Stimulated activated naive CD4-positive, alpha-beta T cell (primary cell): ENCODE data around the gene SLC35B2.
A peak's percentile ranks its signal among the peaks of the same experiment; 100 is the strongest.

Experiments
- DNase-seq, 6 experiments: peaks; one replicate each; lab custom pipeline; 2025; lab: John Stamatoyannopoulos, UW

SLC35B2 gene

DNA sequence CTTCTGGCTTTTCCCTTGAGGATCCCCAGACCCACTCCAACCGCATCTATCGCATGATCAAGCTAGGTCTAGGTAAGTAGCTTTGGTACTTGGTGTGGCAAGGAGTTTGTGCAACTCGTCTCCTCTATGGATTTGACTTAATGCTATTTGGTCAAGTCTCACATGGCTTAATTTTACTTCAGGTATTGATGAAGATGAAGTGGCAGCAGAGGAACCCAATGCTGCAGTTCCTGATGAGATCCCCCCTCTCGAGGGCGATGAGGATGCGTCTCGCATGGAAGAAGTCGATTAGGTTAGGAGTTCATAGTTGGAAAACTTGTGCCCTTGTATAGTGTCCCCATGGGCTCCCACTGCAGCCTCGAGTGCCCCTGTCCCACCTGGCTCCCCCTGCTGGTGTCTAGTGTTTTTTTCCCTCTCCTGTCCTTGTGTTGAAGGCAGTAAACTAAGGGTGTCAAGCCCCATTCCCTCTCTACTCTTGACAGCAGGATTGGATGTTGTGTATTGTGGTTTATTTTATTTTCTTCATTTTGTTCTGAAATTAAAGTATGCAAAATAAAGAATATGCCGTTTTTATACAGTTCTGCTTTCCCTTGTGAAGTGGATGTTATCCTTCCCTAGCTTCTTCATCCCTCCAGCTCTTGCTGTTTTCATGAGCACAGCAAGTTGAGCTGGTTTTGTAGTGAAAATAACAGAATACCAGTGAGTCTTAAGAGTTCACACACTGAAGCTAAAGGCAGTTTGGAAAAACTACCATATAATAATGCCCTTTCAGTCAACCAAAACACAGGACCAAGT, 3.8 kb downstream of the SLC35B2 start:
- DNase-seq: peak; percentile 16 to 57 (median 43)

DNA sequence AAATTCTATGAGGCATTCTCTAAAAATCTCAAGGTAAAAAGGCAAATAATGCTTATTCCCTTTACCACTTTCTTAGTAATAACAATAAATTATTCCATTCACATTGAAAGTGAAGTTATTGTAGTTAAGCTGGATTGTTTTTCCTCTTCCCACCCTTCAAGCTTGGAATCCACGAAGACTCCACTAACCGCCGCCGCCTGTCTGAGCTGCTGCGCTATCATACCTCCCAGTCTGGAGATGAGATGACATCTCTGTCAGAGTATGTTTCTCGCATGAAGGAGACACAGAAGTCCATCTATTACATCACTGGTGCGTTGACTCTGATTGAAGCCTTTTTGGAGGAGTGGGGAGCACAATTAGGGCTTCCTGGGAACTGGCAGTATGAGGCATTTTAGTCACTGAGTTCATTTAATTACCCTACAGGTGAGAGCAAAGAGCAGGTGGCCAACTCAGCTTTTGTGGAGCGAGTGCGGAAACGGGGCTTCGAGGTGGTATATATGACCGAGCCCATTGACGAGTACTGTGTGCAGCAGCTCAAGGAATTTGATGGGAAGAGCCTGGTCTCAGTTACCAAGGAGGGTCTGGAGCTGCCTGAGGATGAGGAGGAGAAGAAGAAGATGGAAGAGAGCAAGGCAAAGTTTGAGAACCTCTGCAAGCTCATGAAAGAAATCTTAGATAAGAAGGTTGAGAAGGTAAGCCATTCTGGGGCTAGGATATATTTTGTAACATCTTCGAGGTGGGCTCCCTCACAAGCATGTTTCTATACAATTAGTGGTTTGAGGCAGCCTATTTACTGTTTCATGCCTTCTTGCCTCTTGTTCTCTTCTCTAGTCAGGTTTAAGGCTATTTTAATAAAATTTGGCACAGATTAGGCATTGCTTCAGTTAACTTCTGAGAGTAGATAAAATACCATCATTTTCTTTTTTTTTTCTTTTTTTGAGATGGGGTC, 5.5 kb downstream of the SLC35B2 start:
- DNase-seq: no peak

DNA sequence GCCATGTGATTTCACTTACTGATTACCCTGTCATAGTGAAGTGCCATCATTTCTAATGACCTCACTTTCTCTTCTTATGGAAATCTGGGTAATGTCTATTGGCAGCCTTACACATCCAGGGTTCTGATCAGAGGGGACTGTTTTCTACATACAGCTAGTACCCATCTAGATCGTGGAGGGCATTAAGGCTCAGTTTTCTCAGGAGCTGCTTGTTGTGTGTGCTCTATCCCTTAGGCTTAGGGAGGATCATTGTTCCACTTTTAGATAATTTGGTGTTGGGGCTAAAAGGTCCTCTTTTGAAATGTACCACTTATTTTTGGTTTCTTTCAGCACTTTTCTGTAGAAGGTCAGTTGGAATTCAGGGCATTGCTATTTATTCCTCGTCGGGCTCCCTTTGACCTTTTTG, 6.6 kb downstream of the SLC35B2 start:
- no peak for DNase-seq

DNA sequence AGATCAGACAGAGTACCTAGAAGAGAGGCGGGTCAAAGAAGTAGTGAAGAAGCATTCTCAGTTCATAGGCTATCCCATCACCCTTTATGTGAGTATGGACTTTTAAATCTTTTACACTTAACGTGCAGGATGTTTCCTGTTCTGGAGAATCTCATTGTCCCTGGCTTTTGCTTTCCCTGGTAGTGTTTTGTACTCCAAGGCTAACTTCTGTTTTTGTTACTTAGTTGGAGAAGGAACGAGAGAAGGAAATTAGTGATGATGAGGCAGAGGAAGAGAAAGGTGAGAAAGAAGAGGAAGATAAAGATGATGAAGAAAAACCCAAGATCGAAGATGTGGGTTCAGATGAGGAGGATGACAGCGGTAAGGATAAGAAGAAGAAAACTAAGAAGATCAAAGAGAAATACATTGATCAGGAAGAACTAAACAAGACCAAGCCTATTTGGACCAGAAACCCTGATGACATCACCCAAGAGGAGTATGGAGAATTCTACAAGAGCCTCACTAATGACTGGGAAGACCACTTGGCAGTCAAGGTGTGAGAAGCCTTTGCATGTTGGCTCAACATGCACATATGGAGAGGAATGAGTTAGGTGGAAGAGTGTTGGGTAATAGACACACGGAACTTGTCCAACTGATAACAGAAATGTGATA, 7.1 kb downstream of the SLC35B2 start:
- DNase-seq: no peak

DNA sequence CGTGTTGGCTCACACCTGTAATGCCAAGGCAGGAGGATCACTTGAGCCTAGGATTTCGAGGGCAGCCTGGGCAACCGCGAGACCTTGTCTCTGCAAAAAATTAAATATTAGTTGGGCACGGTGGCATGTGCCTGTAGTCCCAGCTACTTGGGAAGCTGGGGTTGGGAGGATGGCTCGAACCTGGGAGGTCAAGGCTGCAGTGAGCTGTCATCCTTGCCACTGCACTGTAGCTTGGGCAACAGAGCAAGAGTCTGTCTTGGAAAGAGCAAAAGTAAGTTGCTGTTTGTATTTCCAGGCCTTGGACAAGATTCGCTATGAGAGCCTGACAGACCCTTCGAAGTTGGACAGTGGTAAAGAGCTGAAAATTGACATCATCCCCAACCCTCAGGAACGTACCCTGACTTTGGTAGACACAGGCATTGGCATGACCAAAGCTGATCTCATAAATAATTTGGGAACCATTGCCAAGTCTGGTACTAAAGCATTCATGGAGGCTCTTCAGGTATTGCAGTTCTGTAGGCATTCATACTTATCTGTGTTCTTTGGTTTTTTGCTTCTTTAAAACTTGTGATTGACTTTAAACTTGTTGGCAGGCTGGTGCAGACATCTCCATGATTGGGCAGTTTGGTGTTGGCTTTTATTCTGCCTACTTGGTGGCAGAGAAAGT, 8.1 kb downstream of the SLC35B2 start:
- no peak for DNase-seq

DNA sequence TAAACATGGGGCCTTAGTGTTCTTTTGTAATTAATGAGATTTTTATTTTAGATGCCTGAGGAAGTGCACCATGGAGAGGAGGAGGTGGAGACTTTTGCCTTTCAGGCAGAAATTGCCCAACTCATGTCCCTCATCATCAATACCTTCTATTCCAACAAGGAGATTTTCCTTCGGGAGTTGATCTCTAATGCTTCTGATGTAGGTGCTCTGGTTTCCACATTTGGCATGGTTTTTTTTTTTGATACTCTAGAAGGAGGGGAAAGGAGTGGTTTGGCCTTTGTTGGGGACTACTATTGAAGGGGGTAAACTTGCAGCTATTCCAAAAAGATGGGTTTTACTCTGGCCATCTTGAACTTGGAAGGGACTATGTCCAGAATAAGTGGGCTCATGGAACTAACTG, 8.7 kb downstream of the SLC35B2 start:
- DNase-seq: no peak

DNA sequence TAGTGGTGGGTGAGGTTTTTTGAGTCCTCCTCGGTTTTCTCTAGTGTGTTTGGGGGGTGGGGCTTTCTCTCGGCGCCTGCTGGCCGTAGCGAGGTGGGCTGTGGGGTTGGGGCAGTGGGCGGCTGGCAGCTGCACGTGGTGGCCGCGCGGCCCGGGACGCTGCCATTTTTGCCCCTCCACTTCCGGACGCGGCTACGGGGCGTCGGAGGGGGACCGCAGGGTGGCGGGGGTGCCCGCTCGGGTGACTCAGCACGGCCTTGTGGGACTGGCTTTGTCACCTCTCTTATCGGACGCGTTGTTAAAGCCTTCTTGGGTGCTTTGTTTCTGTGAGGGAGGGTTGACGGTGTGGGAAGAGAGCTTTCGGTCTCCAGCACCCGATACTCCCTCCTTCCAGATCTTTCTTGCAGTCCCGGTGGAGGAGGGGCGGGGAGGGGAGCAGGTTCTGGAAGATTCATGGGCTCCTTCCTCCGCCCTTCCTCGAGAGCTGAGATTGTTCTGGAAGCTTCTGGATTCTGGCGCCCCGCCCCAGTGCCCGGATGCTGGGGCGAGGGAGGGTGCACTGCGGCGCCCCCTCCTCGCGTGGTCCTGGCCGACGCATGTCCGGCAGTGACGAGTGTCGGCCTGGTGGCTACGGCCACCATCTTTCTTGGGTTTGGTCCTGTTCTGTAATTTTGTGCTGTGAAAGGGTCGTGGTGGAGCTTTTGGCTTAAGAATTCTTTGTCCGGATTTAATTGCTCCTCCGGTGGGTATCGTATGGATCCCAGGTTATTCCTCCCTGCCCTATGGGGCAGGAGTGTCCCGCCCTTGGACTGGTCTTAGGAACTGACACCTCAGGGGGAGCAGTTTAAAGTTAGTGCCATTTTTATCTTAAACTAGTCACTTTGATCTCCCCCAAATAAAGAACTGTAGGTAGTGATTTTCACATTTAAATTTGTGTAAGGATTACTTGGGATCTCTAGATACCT, 9.7 kb downstream of the SLC35B2 start:
- DNase-seq: peak; percentile 69 to 91 (median 80)

DNA sequence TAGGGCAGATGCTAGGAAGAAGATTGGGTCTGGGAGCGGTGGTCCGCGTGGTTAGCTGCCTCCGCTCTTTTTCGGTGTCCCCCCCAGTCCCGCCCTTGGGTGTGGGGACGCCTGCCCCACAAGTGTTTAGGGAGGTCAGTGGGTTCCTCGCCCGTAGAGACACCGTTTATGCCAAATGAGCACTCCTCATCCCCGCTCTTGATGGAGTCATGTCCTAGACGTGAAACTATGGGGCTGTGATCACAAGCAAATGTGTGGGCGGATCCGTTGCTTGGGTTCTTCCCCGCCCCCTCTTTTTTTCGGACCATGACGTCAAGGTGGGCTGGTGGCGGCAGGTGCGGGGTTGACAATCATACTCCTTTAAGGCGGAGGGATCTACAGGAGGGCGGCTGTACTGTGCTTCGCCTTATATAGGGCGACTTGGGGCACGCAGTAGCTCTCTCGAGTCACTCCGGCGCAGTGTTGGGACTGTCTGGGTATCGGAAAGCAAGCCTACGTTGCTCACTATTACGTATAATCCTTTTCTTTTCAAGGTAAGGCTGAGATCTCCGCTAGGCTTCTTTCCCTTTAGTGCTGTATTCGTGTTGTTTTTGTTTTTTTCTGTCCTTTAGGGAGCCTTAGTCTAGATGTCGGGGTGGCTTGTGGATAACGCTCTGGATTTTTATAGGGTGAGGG, 10.5 kb downstream of the SLC35B2 start, which contains the start of gene HSP90AB1:
TSS of gene HSP90AB1 (plus strand) at position 439 of the 675 bp plus-strand sequence. CDS start 1,529 bp downstream, outside the sequence.
- DNase-seq: peak; percentile 92 to 97 (median 96)

DNA sequence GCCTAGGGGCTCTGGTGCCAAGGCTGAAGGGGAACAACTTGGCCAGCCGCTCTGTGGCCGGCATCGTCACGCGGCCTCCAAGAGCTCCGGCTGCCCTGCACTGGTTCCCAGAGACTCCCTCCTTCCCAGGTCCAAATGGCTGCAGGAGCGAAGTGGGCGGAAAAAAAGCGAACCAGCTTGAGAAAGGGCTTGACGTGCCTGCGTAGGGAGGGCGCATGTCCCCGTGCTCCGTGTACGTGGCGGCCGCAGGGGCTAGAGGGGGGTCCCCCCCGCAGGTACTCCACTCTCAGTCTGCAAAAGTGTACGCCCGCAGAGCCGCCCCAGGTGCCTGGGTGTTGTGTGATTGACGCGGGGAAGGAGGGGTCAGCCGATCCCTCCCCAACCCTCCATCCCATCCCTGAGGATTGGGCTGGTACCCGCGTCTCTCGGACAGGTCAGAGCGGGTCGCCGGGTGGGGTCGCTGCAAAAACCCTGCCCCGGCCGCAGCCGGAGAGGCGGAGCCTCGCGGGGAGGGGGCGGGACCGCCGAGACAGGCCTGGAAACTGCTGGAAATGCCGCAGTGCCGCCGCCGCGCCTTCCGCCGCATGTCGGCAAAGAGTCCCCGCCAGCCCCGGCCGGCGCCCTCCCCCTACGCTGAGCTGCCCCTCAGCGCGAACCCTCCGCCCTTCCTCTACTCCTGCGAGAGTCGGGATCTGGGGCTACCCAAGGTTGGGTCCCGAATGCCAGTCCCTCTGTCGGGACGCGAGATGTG, 11.2 kb downstream of the SLC35B2 start:
- peak; percentile 66 to 91 (median 84) for DNase-seq

DNA sequence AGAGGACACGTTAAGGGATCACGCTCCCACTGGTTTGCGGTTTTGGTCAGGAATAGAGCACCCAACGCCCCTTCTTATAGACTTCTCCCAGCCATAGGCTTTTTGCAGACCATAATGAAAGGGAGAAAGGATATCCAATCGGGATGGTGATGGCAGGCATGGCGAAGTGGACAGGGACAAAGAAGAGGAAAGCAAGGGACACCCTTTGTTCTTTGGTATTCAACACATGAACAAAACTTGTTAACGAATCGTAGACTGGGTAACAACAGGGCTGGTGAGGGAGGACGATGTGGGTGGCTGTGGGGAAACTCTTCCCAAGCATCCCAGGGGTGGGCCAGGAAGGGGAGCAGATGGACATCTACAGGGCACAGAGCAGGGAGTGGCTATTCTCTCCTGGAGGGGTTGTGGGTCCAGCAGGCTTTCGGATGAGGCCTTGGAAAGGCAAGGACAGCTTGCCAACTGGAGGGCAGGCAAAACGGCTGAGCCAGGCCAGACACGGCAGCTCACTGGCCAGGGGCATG, 11.9 kb downstream of the SLC35B2 start:
- no peak for DNase-seq

DNA sequence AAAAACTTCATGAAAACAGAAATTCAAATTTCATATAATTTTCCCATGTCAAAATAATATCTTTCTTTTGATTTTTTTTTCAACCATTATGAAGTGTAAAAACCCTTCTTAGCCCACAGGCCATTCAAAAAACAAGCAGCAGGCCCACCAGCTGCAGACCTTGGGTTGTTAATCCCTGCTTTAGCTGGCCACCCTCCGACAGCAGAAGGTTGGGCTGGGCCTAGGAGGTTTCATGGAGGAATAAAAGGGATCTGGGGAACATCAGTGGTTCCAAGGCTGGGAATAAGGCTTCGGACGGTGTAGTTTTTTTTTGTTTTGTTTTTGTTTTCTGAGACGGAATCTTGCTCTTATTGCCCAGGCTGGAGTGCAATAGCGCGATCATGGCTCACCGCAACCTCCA, 14.0 kb downstream of the SLC35B2 start:
- DNase-seq: no peak

DNA sequence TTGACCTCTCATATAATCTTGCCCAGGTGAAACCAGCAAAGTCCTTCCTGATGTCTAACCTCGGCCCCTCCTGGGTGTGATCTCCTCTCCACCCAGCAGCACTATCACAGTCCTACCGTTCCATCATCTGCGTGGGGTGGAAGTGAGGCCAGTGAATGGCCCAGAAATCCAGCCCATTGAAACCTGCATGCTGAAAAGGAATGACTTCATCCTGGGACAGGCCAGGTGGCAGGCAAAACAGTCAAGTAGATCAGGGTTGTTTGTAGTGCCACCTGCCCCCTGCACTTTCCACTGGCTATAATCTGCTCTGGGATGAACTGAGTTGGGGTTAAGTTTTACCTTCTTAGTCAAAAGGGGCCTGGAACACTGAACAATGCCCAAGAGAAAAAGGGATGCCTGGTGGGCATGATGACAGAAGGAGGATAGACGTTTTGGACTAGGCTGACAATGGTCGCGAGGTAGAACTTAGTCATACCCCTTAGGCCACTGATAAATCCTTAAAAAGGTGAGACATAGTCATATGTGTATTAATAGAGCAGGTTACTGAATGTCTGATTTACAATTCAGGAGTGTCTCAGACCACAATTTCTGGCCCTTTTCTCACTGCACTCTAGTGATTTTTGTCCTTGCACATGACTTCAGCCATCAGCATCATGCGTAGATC, 18.5 kb downstream of the SLC35B2 start:
- no peak for DNase-seq

DNA sequence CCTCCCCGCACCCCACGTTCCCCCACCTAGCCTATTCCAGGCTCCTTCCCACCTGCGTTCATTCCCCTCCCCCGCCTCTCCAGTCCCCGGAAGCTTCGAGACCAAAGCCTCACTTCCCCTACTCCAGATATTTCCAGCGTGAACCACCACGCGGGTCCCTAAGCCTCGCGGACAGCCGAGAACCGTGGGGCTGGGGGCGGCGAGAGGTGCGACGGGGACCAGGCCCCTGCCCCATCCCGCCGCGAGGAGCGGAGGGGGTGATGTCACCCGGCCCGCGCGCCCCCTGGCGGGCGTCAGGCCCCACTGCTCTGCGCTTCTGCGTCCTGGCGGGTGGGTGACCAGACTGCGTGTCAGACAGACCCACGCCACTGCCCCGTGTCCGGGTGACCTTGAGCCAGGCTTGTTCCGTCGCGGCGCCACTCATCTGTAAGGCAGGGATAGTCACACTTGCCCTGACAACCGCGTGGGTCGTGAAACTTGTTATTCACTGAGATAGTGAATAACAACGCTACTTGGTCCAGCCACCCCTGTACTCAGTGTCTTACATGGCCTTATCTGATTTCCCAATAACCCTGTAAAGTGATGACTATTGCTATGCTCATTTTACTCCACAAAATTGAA, 19.4 kb downstream of the SLC35B2 start:
- peak; percentile 47 to 82 (median 72) for DNase-seq

DNA sequence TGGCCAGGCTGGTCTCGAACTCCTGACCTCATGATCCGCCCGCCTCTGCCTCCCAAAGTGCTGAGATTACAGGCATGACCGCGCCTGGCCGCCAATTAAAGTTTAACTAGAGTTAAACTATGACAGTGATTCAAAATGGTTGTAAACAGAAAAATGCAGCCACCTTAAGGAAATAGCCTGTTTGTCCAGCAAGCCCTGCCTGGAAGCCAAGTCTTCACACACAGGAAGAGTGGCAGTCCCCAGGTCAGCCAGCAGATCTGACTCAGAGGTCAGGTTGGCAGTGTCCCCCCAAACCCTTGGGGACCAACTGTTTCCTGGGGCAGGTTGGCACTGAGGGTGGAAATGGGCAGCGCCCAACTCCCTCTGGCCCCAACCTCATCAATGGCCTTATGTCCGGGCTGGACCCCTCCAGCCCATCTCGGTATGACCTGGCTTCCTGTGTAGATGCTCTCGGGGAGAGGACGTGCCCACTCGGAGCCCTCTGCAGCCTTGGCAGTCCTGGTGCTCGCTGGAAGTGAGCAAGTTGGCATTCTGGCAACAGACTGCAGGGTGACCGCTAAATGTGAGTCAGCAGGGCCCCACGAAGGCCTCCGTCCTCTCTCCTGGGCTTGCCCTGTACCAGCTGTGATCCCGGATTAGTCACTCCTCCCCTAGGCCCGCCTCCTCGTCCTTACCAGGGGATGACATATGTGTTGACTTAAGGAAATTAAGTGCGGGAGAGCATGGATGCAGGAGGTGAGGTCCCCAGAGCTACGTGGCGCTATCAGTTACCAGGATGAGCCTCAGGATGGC, 20.1 kb downstream of the SLC35B2 start:
- DNase-seq: peak in 2 of 6 experiments; percentile 46 to 50

DNA sequence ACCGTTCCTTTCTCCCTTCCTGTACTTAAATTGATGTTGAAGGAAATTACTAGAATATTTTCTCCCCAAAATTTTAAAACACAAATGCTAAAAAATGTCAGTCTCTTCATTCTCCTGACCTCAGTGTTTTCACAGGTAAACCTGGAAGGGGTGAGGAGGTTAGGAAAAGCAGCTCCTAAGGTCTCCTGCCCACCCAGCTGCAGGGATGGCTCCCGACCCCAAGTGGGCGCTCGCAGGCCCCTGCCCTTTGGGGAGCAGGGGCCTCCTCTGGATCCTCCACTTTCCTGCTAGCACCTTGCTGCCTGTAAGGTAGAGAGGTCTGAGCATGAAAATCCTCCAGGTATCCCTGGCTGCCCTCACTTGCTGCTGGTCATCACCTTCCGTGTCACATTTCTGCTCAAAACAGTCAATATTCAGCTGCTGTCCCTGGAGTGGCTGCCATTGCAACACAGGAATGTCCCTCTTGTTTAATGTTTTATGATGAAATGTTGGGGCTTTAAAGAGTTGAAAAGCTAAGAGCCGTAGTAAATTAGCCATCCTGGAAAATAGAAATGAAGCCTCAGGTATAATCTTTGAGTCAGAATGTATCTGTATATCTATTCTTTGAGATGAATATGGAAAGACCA, 21.3 kb downstream of the SLC35B2 start:
- DNase-seq: no peak

DNA sequence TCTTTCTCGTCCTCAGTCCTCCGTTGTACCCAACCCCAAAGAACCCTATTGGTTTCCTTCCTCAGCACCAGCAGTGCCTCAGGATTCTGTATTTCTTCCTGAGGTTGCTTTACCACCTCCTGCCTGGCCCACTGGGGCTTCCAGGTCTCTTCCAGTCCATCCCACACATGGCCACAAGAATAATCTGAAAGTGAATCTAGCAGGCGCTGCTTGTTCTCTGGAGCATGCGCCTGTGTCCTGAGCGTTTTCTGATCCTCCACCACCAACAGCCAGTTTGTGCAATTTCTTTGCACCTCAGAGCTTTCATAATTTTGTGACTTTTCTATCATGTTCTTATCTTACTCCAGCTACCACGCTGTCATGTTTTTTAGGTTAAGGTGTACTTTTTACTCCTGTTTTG, 22.1 kb downstream of the SLC35B2 start:
- DNase-seq: no peak
